Heart left ventricle (tissue), 16 donors: ENCODE data around the gene MED31. TPM values are rescaled to one million over a fixed set of nuclear protein-coding genes. Genes with fewer than 3 reads are reported as not detected.

Experiments
- ATAC-seq, 4 donors: fragments of 200-7000 bp; cut with Tn5 transposase; one replicate each; pipeline ENCODE4 v1.9.1; 2020 to 2022; ENCODE audit warnings: moderate library complexity in 4 of 4, mild to moderate bottlenecking in 3 of 4, moderate number of reproducible peaks in 1 of 4
- DNase-seq, 5 donors: peaks; one replicate each; pipeline ENCODE4 v3.0.0-alpha.2; 2020
- H3K27ac ChIP-seq, 12 donors: fragments of 200-600 bp; sonication (generic) in 4 of 12; one replicate each; pipeline versions ENCODE4 v1.5.0 to v1.8.0; 2016 to 2022; ENCODE audit warnings: mild to moderate bottlenecking in 2 of 12
- H3K27me3 ChIP-seq, 9 donors: fragments of 200-600 bp; sonication (generic) in 2 of 9; one replicate each; pipeline versions ENCODE4 v1.5.1 to v1.8.0; 2016 to 2022; ENCODE audit warnings: mild to moderate bottlenecking in 3 of 9
- H3K36me3 ChIP-seq, 9 donors: fragments of 200-600 bp; sonication (generic) in 2 of 9; one replicate each; pipeline versions ENCODE4 v1.5.0 to v1.8.0; 2018 to 2022; ENCODE audit warnings: mild to moderate bottlenecking in 2 of 9
- H3K4me1 ChIP-seq, 12 donors: fragments of 200-600 bp; sonication (generic) in 4 of 12; one replicate each; pipeline versions ENCODE4 v1.5.0 to v1.8.0; 2016 to 2022; ENCODE audit warnings: mild to moderate bottlenecking in 3 of 12
- H3K4me3 ChIP-seq, 12 donors: fragments of 200-600 bp; sonication (generic) in 4 of 12; one replicate each; pipeline versions ENCODE4 v1.5.0 to v1.8.0; 2017 to 2022; ENCODE audit warnings: mild to moderate bottlenecking in 9 of 12, moderate library complexity in 4 of 12
- H3K9me3 ChIP-seq, 12 donors: fragments of 200-600 bp; sonication (generic) in 4 of 12; one replicate each; pipeline versions ENCODE4 v1.5.0 to v1.8.0; 2016 to 2022; ENCODE audit warnings: mild to moderate bottlenecking in 1 of 12
- POLR2A ChIP-seq, 2 donors: fragments of 450-650 bp; IDR thresholded peaks; one replicate each; pipeline ENCODE4 v1.6.1; 2017; ENCODE audit warnings: antibody characterized with exemption in 2 of 2, mild to moderate bottlenecking in 2 of 2, moderate library complexity in 2 of 2
- WGBS, 4 donors: extraction: QIAGEN DNeasy Blood & Tissue Kit in 2 of 4; methylation state at CpG; one replicate each; pipeline versions ENCODE4 v1.1.5 to v1.1.7; 2013 to 2018; 5-methylcytosine and 5-hydroxymethylcytosine counted together
- intact Hi-C, 10 donors: fragments of 100-400 bp; cut with DNase I; formaldehyde crosslinking; loops; one replicate each; pipeline versions ENCODE4 v1.11.1 to v1.14.2; 2022
- polyA plus RNA-seq, 2 donors: library from polyadenylated mRNA; stranded (reverse); fragments of 200-250 nt; gene quantifications; one replicate each; pipeline ENCODE4 v1.2.3, GENCODE V29; 2013
- total RNA-seq, 9 donors: library from RNA; depleted of rRNA in 2 of 9; stranded (reverse); fragments of >200 nt in 2 of 9; fragmentation: NEBNext Ultra II Directional in 3 of 9; extraction: Animal tissue kit (Norgen Biotek cat#: 25700) in 3 of 9; gene quantifications; one replicate each; pipeline versions ENCODE4 v1.1.0 to v1.2.4, GENCODE V29; 2016 to 2023
- TF ChIP-seq, protein P1 (sequence below), 12 donors: fragments of 200-600 bp; sonication (generic) in 4 of 12; IDR thresholded peaks; one replicate each; pipeline versions ENCODE4 v1.5.0 to v1.8.0; 2018 to 2022; ENCODE audit warnings: antibody characterized with exemption in 12 of 12, mild to moderate bottlenecking in 5 of 12
- donor health status: ischemic (EF 13 %, LVEDD 7.1; RV severe dilation, severe dysfunction).
- donor health status: healthy with polysubstance abuse.
- donor health status: DM: no; HTN: yes; CAD: no.
- donor health status: DM: no; HTN: no; CAD: no.
- donor health status: ischemic (EF 25% LVEDD 6.9; RV normal size, moderate dysfunction).
- donor health status: ischemic (EF 25% LVEDD 5.7; RV mildly dilated, moderate dysfunction).
- donor health status: healthy.
- donor health status: DM: yes; HTN: yes; CAD: no.
- donor health status: ischemic (EF 35%, LVEDD 5.7; RV mildly dilated, moderate dysfunction).
- donor health status: nonischemic (EF 11% LVEDD 7.7; RV severe dilation, severe dysfunction).
- donor health status: DM: yes; HTN: yes; CAD: no.
- donor health status: PGD.
- donor health status: ischemic (EF 29% LVEDD 5.4; RV normal size, mild dysfunction).
- donor health status: nonischemic (EF 23%, LVEDD 6.1; RV moderate dilation, normal function).

MED31 gene
- total and polyA plus RNA-seq, 11 donors, result 5.4 to 20.9 (median 13.9) TPM

DNA sequence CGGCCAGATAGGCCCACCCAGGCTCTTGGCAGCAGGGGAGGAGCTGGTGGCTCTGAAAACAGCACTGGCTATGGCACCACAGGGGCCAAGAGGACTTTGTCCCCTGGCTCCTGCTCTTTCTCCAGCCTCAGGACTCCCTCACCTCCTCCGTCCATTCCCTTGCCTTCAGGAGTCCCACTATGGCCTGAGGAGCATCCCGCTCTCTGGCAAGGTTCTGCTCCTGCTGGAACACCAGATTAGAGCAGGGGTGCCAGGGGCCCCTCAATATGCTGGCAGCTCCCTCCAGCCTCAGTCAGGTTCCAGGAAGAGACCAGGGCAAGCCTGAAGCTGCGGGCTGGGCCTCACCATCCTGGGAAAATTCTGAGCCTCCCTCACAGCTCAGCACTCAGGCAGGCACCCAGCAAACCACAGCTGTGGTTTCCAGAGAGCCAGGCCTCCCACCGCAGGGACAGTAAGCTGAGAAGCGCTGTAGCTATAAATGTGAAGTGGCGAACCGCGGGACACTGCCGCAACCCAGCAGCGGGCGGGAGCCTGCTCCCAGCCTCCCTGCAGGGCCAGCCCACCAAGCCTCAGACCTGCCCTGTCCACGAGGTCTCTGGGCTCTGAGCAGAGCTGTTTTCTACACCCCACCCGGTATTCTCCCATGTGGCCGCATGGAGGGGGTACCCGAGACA lies 25.9 kb upstream of the MED31 start:
- peaks cover 0 to 39% (median 5%) of the 10 kb centered on the region in 9 donors for H3K27me3 ChIP-seq
- intact Hi-C loops, result no loop called here
- TF ChIP-seq, protein P1, sequence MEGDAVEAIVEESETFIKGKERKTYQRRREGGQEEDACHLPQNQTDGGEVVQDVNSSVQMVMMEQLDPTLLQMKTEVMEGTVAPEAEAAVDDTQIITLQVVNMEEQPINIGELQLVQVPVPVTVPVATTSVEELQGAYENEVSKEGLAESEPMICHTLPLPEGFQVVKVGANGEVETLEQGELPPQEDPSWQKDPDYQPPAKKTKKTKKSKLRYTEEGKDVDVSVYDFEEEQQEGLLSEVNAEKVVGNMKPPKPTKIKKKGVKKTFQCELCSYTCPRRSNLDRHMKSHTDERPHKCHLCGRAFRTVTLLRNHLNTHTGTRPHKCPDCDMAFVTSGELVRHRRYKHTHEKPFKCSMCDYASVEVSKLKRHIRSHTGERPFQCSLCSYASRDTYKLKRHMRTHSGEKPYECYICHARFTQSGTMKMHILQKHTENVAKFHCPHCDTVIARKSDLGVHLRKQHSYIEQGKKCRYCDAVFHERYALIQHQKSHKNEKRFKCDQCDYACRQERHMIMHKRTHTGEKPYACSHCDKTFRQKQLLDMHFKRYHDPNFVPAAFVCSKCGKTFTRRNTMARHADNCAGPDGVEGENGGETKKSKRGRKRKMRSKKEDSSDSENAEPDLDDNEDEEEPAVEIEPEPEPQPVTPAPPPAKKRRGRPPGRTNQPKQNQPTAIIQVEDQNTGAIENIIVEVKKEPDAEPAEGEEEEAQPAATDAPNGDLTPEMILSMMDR (IDR thresholded peaks at IDR 0.05), result no peak
- TF ChIP-seq POLR2A (IDR thresholded peaks at IDR 0.05), result no peak

GRCh38 chr17:6676802-6677157 lies 25.4 kb upstream of the MED31 start:
- Histone ChIP-seq H3K9me3 (no peaks in the 10 kb centered on the region), H3K4me1 (no peaks in the 10 kb centered on the region), H3K27me3 (peaks cover 0 to 39% (median 5%) of the 10 kb centered on the region in 9 donors), H3K27ac (no peak overlapping the region), H3K4me3 (no peak overlapping the region), H3K36me3 (no peaks in the 10 kb centered on the region)
- intact Hi-C loops, result no loop called here
- no peak for ATAC-seq
- TF ChIP-seq, protein P1 (IDR thresholded peaks at IDR 0.05), result no peak
- no peak for TF ChIP-seq POLR2A (IDR thresholded peaks at IDR 0.05)
- WGBS, 4 donors, result 62 to 78% (median 68%) methylated on average over 6 of the region's 6 CpGs
- no peak for DNase-seq

More for the DNA sequence above, 25.9 kb upstream of the MED31 start:
- no peaks in the 10 kb centered on the region for H3K36me3 ChIP-seq
- no peaks in the 10 kb centered on the region for H3K9me3 ChIP-seq
- no peak overlapping the region for H3K4me3 ChIP-seq
- DNase-seq, result no peak
- H3K27ac ChIP-seq, result no peak overlapping the region
- WGBS, 4 donors, result 63 to 67% (median 66%) methylated on average over 11 to 16 of the region's 16 CpGs
- H3K4me1 ChIP-seq, result no peaks in the 10 kb centered on the region
- ATAC-seq, result no peak

DNA sequence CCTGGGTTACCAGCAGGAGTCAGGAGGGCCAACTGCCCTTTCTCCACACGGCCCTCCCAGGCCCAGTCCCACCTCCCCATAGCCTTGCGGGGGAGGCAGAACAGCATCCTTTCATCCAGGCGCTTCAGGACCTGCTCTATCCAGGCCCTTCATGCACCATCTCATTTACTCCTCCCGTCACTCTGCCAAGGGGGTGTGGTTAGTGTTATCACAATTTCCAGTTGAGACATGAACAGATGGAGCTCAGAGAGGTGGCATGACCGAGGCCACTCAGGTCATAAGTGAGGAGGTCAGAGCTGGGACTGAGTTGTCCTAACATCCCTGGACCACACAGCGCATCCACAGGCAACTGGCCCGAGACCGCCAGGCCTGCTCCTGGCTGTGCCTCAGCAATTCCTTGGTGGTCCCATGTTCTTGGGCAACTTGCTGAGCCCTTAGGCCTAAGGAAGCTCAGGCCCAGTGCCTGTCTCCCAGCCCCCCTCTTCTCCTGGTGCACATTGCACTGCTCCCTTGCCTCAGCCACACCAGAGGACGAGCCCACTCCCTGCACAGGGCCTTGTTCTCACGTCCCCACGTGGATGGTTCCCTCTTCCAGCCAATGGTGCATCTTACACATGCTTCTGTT lies 23.9 kb upstream of the MED31 start:
- no peak overlapping the region for H3K4me3 ChIP-seq
- no peaks in the 10 kb centered on the region for H3K36me3 ChIP-seq
- WGBS, 4 donors, result 70 to 76% (median 73%) methylated on average over 9 to 11 of the region's 11 CpGs
- DNase-seq (no peak), ATAC-seq (peak in 1 of 4 donors; percentile 23)
- no peak for TF ChIP-seq POLR2A (IDR thresholded peaks at IDR 0.05)
- TF ChIP-seq, protein P1 (IDR thresholded peaks at IDR 0.05), result no peak
- no peaks in the 10 kb centered on the region for H3K4me1 ChIP-seq
- H3K27ac ChIP-seq, result no peak overlapping the region
- intact Hi-C loops, result no loop called here
- peaks cover 0 to 49% (median 5%) of the 10 kb centered on the region in 9 donors for H3K27me3 ChIP-seq
- H3K9me3 ChIP-seq, result no peaks in the 10 kb centered on the region

DNA sequence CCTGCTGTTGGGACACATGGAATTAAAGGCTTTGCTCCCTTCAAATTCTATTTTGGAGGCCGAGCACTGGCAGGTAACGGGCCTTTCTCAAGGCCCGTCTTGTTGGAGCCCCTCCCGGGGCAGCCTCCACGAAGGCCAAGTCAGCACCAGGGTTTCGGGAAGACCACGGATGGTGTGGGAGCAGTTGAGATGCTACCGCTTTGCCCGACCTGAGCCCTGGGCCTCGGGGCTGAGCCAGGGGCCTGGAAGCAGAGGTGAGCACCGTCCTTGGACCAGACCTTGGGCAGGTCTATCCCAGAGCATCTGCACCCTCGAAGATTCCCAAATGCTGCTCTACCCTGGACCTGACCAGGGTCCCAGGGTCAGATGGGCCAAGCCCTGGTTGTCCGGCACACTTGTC lies 23.2 kb upstream of the MED31 start:
- Histone ChIP-seq H3K27me3 (peaks cover 0 to 46% (median 5%) of the 10 kb centered on the region in 9 donors), H3K9me3 (no peaks in the 10 kb centered on the region), H3K4me1 (no peaks in the 10 kb centered on the region), H3K36me3 (no peaks in the 10 kb centered on the region), H3K27ac (no peak overlapping the region), H3K4me3 (no peak overlapping the region)
- intact Hi-C loops, result no loop called here
- TF ChIP-seq, protein P1 (IDR thresholded peaks at IDR 0.05), result no peak
- no peak for TF ChIP-seq POLR2A (IDR thresholded peaks at IDR 0.05)
- WGBS, 4 donors, result 91 to 95% (median 93%) methylated on average over 13 of the region's 13 CpGs
- no peak for ATAC-seq
- DNase-seq, result no peak
